ENCODE measurements around the gene SERPINB5. TPM values are rescaled to one million over a fixed set of nuclear protein-coding genes. Genes with fewer than 3 reads are reported as not detected.

Gene SERPINB5
- total and polyA plus RNA-seq, 2 experiments from 2014 or later = 0.23 to 0.76 TPM

DNA sequence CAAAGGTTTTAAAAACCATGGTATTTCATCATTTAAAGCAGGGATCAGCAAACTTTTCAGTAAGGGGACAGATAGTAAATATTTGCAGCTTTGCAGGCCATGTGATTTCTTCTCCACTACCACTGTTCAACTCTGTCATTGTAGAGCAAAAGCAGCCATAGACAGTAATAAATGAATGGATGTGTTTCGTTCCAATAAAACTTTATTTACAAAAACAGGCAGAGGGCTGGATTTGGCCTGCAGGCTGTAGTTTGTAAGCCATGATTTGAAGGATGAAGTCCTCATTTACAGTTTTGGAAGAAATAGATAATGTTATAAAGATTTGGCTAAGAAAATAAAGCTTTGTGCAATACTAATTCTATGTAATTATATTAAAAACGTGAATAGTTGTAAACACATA lies 67.3 kb downstream of the SERPINB5 start:
- Histone ChIP-seq H3K36me3 (replicated peaks; ENCODE audit: insufficient read depth, low read depth) (no peaks in the 10 kb centered on the region), H3K4me1 (ENCODE audit: insufficient read depth) (no peaks in the 10 kb centered on the region), H3K9me2 (replicated peaks; ENCODE audit: insufficient read depth) (no peaks in the 10 kb centered on the region), H3K27me3 (no peaks in the 10 kb centered on the region), H3K4me2 (no peak overlapping the region), H4K20me1 (ENCODE audit: insufficient read depth, poor library complexity, severe bottlenecking) (no peaks in the 10 kb centered on the region), H3K27ac (no peak overlapping the region), H3K79me2 (no peaks in the 10 kb centered on the region), H2AFZ (no peak overlapping the region), H3K9me3 (ENCODE audit: low read depth) (no peaks in the 10 kb centered on the region), H3K4me3 (no peak overlapping the region)
- no peak for TF ChIP-seq EZH2 (IDR thresholded peaks at IDR 0.05; ENCODE audit: borderline replicate concordance)
- TF ChIP-seq, protein P1, sequence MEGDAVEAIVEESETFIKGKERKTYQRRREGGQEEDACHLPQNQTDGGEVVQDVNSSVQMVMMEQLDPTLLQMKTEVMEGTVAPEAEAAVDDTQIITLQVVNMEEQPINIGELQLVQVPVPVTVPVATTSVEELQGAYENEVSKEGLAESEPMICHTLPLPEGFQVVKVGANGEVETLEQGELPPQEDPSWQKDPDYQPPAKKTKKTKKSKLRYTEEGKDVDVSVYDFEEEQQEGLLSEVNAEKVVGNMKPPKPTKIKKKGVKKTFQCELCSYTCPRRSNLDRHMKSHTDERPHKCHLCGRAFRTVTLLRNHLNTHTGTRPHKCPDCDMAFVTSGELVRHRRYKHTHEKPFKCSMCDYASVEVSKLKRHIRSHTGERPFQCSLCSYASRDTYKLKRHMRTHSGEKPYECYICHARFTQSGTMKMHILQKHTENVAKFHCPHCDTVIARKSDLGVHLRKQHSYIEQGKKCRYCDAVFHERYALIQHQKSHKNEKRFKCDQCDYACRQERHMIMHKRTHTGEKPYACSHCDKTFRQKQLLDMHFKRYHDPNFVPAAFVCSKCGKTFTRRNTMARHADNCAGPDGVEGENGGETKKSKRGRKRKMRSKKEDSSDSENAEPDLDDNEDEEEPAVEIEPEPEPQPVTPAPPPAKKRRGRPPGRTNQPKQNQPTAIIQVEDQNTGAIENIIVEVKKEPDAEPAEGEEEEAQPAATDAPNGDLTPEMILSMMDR (IDR thresholded peaks at IDR 0.05; ENCODE audit: poor library complexity) = no peak
- no peak for TF ChIP-seq EZH2phosphoT487 (IDR thresholded peaks at IDR 0.05; ENCODE audit: low read depth, severe bottlenecking, unreplicated experiment)
- DNase-seq (ENCODE audit: low spot score) = no peak
- 86% methylated on average over 2 of the region's 2 CpGs for WGBS (ENCODE audit: low lambda C conversion rate, missing lambda C conversion rate)

DNA sequence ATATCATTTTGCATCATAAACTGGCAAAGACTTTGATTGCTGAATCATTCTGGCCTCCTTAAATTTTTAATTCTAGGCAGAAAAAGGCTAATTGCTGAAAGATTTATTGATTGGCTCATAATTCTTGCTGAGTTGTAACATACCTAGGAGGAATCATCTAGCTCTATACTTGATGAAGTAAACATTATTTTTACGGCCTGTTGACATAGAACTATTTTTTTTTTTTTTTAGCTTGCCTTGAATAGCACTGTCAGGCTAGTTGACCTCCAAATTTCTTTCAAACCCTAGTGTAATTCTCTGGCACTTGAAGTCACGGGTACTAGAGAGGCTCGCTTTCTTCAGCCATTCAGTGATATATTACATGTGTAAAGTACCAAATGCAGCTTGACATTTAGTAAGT lies 68.2 kb downstream of the SERPINB5 start:
- Histone ChIP-seq H3K79me2 (no peaks in the 10 kb centered on the region), H3K9me3 (ENCODE audit: low read depth) (no peaks in the 10 kb centered on the region), H3K4me2 (no peak overlapping the region), H3K27me3 (no peaks in the 10 kb centered on the region), H2AFZ (no peak overlapping the region), H3K4me3 (no peak overlapping the region), H3K27ac (no peak overlapping the region), H3K36me3 (replicated peaks; ENCODE audit: insufficient read depth, low read depth) (no peaks in the 10 kb centered on the region), H3K4me1 (ENCODE audit: insufficient read depth) (no peaks in the 10 kb centered on the region), H4K20me1 (ENCODE audit: insufficient read depth, poor library complexity, severe bottlenecking) (no peaks in the 10 kb centered on the region), H3K9me2 (replicated peaks; ENCODE audit: insufficient read depth) (no peaks in the 10 kb centered on the region)
- 75% methylated on average over 3 of the region's 3 CpGs for WGBS (ENCODE audit: low lambda C conversion rate, missing lambda C conversion rate)
- TF ChIP-seq, protein P1 (IDR thresholded peaks at IDR 0.05; ENCODE audit: poor library complexity) = no peak
- no peak for TF ChIP-seq EZH2 (IDR thresholded peaks at IDR 0.05; ENCODE audit: borderline replicate concordance)
- TF ChIP-seq EZH2phosphoT487 (IDR thresholded peaks at IDR 0.05; ENCODE audit: low read depth, severe bottlenecking, unreplicated experiment) = no peak
- no peak for DNase-seq (ENCODE audit: low spot score)

DNA sequence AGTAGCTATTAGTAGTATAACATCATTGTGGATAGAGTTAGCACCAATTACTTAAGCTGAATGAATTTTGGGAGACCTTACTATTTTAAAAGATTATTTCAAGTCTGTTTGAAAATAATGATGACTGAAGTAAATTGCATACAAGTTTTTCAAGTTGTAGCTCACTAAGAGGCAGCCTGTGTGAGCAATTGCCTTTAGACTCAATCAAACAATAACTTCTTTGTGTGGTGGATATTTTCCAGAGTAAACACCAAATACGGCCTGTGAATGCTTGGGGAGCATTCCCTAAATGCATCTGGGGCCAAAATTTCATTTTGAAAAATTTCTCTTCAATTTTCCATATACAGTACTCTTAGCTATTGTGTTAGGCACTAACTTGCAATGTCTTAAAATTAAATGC lies 73.3 kb downstream of the SERPINB5 start:
- TF ChIP-seq, protein P1 (IDR thresholded peaks at IDR 0.05; ENCODE audit: poor library complexity) = no peak
- no peaks in the 10 kb centered on the region for H3K79me2 ChIP-seq
- H2AFZ ChIP-seq = no peak overlapping the region
- 59% methylated on average over 1 of the region's 1 CpG for WGBS (ENCODE audit: low lambda C conversion rate, missing lambda C conversion rate)
- H3K4me3 ChIP-seq = no peak overlapping the region
- no peak overlapping the region for H3K4me2 ChIP-seq
- H3K27me3 ChIP-seq = no peaks in the 10 kb centered on the region
- no peaks in the 10 kb centered on the region for H3K9me3 ChIP-seq (ENCODE audit: low read depth)
- H3K27ac ChIP-seq = no peak overlapping the region
- no peaks in the 10 kb centered on the region for H3K9me2 ChIP-seq (replicated peaks; ENCODE audit: insufficient read depth)
- no peaks in the 10 kb centered on the region for H3K36me3 ChIP-seq (replicated peaks; ENCODE audit: insufficient read depth, low read depth)
- H4K20me1 ChIP-seq (ENCODE audit: insufficient read depth, poor library complexity, severe bottlenecking) = no peaks in the 10 kb centered on the region
- no peaks in the 10 kb centered on the region for H3K4me1 ChIP-seq (ENCODE audit: insufficient read depth)
- no peak for DNase-seq (ENCODE audit: low spot score)

DNA sequence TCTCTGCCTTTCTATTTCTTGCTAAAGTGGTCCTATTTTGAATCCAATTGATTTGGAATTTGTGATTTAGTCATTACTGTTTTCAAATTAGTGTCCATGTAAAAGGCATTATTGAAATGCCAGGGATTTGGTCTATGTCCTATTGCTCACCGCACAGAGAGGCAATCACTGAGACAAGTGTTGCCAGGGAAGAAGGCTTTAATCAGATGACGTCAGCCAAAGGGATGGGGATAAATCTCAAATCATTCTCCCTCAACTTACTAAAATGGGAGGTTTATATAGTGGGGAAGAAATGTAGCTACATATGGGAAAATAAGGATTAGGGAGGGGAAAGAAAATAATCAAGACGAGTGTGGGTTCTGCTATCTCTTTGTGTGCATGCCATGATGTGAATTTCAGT lies 75.0 kb downstream of the SERPINB5 start:
- no peak overlapping the region for H2AFZ ChIP-seq
- H3K4me1 ChIP-seq (ENCODE audit: insufficient read depth) = no peaks in the 10 kb centered on the region
- no peak for TF ChIP-seq EZH2 (IDR thresholded peaks at IDR 0.05; ENCODE audit: borderline replicate concordance)
- no peak for TF ChIP-seq EZH2phosphoT487 (IDR thresholded peaks at IDR 0.05; ENCODE audit: low read depth, severe bottlenecking, unreplicated experiment)
- TF ChIP-seq, protein P1 (IDR thresholded peaks at IDR 0.05; ENCODE audit: poor library complexity) = no peak
- H3K9me2 ChIP-seq (replicated peaks; ENCODE audit: insufficient read depth) = no peaks in the 10 kb centered on the region
- WGBS (ENCODE audit: low lambda C conversion rate, missing lambda C conversion rate) = 91% methylated on average over 3 of the region's 3 CpGs
- no peak overlapping the region for H3K27ac ChIP-seq
- no peak overlapping the region for H3K4me2 ChIP-seq
- H3K79me2 ChIP-seq = no peaks in the 10 kb centered on the region
- H4K20me1 ChIP-seq (ENCODE audit: insufficient read depth, poor library complexity, severe bottlenecking) = no peaks in the 10 kb centered on the region
- no peaks in the 10 kb centered on the region for H3K9me3 ChIP-seq (ENCODE audit: low read depth)
- H3K27me3 ChIP-seq = no peaks in the 10 kb centered on the region
- DNase-seq (ENCODE audit: low spot score) = no peak
- no peak overlapping the region for H3K4me3 ChIP-seq
- H3K36me3 ChIP-seq (replicated peaks; ENCODE audit: insufficient read depth, low read depth) = no peaks in the 10 kb centered on the region
